RPMI8226 (cell line): ENCODE results near the gene MARCKSL1.
"Not testable (repeated sequence)": the region's sequence is repeated elsewhere in the genome, so short reads cannot be mapped to it uniquely, and the experiment has no call there.

Experiments
- DNase-seq: peaks from one replicate; pipeline ENCODE4 v3.0.0-alpha.2; 2015

MARCKSL1 gene

DNA sequence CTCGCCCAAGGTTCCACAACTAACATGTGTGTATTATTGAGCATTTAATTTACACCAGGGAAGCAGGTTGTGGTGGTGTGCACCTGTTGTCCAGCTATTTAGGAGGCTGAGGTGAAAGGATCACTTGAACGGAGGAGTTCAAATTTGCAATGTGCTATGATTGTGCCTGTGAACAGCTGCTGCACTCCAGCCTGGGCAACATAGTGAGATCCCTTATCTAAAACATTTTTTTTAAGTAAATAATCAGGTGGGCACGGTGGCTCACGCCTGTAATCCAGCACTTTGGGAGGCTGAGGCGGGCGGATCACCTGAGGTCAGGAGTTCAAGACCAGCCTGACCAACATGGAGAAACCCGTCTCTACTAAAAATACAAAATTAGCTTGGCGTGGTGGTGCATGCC, 51.3 kb downstream of the MARCKSL1 start:
- not testable (repeated sequence) for DNase-seq
